ENCODE measurements around the gene ZNF500. TPM values are rescaled to one million over a fixed set of nuclear protein-coding genes. Genes with fewer than 3 reads are reported as not detected.
A peak's percentile ranks its signal among the peaks of the same experiment; 100 is the strongest.

The ZNF500 gene
- total RNA-seq, 3 donors from 2014 or later, result 8.2 to 17.0 (median 16.4) TPM

- Histone ChIP-seq H3K4me1 (peaks cover 0 to 6% of the 10 kb centered on the region in 2 donors), H3K27ac (no peak overlapping the region), H3K36me3 (no peaks in the 10 kb centered on the region), H3K9me3 (no peaks in the 10 kb centered on the region), H3K4me3 (peak overlapping the region in 2 of 3 donors; percentile 73 to 86), H3K27me3 (no peaks in the 10 kb centered on the region)
- intact Hi-C loops (cut with DNase I; ENCODE audit: low total_unique reads), result no loop called here
- TF ChIP-seq CTCF (IDR thresholded peaks at IDR 0.05), result no peak
- TF ChIP-seq POLR2A (IDR thresholded peaks at IDR 0.05), result no peak
- TF ChIP-seq POLR2AphosphoS5 (IDR thresholded peaks at IDR 0.05), result no peak
- no peak for DNase-seq (ENCODE audit: low spot score in 2 of 2)
Observed at GRCh38 chr16:4803401-4803844, 36.5 kb upstream of the ZNF500 start.

GRCh38 chr16:4802659-4803287 is 35.8 kb upstream of the ZNF500 start:
- peak overlapping the region; percentile 73 to 86 (median 82) for H3K4me3 ChIP-seq
- TF ChIP-seq POLR2AphosphoS5 (IDR thresholded peaks at IDR 0.05) (peak in 2 of 3 donors; percentile 29 to 54), CTCF (IDR thresholded peaks at IDR 0.05) (no peak)
- no peaks in the 10 kb centered on the region for H3K9me3 ChIP-seq
- peak overlapping the region; percentile 86 to 87 for H3K27ac ChIP-seq
- no peaks in the 10 kb centered on the region for H3K27me3 ChIP-seq
- peaks cover 0 to 6% of the 10 kb centered on the region in 2 donors for H3K4me1 ChIP-seq
- H3K36me3 ChIP-seq, result no peaks in the 10 kb centered on the region
- DNase-seq (ENCODE audit: low spot score in 2 of 2), result peak; percentile 88 to 91
- intact Hi-C loops (cut with DNase I; ENCODE audit: low total_unique reads), result no loop called here

- peak within 1 kb of the TSS; percentile 73 to 86 (median 82) for H3K4me3 ChIP-seq
- DNase-seq (ENCODE audit: low spot score in 2 of 2), result peak; percentile 85 to 90
- no peaks in the 10 kb centered on the region for H3K9me3 ChIP-seq
- peaks cover 0 to 6% of the 10 kb centered on the region in 2 donors for H3K4me1 ChIP-seq
- peak within 1 kb of the TSS; percentile 86 to 87 for H3K27ac ChIP-seq
- intact Hi-C loops (cut with DNase I; ENCODE audit: low total_unique reads), result no loop called here
- TF ChIP-seq POLR2AphosphoS5 (IDR thresholded peaks at IDR 0.05), result peak in 2 of 3 donors; percentile 11 to 12
- no peak for TF ChIP-seq POLR2A (IDR thresholded peaks at IDR 0.05)
- no peaks in the 10 kb centered on the region for H3K36me3 ChIP-seq
- no peaks in the 10 kb centered on the region for H3K27me3 ChIP-seq
Observed at GRCh38 chr16:4801962-4802658, 35.1 kb upstream of the ZNF500 start, which contains the start of gene ROGDI. TSS of gene ROGDI (minus strand) at chr16:4802633. CDS start at chr16:4802571, 62 bp downstream.

GRCh38 chr16:4801051-4801961 is 34.3 kb upstream of the ZNF500 start:
- no peaks in the 10 kb centered on the region for H3K9me3 ChIP-seq
- intact Hi-C loops (cut with DNase I; ENCODE audit: low total_unique reads), result no loop called here
- H3K27me3 ChIP-seq, result no peaks in the 10 kb centered on the region
- H3K27ac ChIP-seq, result peak overlapping the region; percentile 86 to 87
- no peaks in the 10 kb centered on the region for H3K36me3 ChIP-seq
- no peak for TF ChIP-seq CTCF (IDR thresholded peaks at IDR 0.05)
- TF ChIP-seq POLR2A (IDR thresholded peaks at IDR 0.05), result no peak
- no peak for TF ChIP-seq POLR2AphosphoS5 (IDR thresholded peaks at IDR 0.05)
- H3K4me3 ChIP-seq, result peak overlapping the region; percentile 73 to 86 (median 82)
- peaks cover 0 to 6% of the 10 kb centered on the region in 2 donors for H3K4me1 ChIP-seq
- DNase-seq (ENCODE audit: low spot score in 2 of 2), result no peak

GRCh38 chr16:4800290-4801041 is 33.5 kb upstream of the ZNF500 start:
- peak overlapping the region in 1 of 3 donors; percentile 22 for H3K4me3 ChIP-seq
- no peak for TF ChIP-seq POLR2A (IDR thresholded peaks at IDR 0.05)
- DNase-seq (ENCODE audit: low spot score in 2 of 2), result peak in 1 of 2 donors; percentile 39
- H3K36me3 ChIP-seq, result no peaks in the 10 kb centered on the region
- no peaks in the 10 kb centered on the region for H3K9me3 ChIP-seq
- no peaks in the 10 kb centered on the region for H3K27me3 ChIP-seq
- H3K27ac ChIP-seq, result peak overlapping the region; percentile 86 to 87
- peaks cover 0 to 6% of the 10 kb centered on the region in 2 donors for H3K4me1 ChIP-seq
- intact Hi-C loops (cut with DNase I; ENCODE audit: low total_unique reads), result no loop called here
